ENCODE data around the gene RFT1.
"Not testable (repeated sequence)": the region's sequence is repeated elsewhere in the genome, so short reads cannot be mapped to it uniquely, and the experiment has no call there.

The RFT1 gene

DNA sequence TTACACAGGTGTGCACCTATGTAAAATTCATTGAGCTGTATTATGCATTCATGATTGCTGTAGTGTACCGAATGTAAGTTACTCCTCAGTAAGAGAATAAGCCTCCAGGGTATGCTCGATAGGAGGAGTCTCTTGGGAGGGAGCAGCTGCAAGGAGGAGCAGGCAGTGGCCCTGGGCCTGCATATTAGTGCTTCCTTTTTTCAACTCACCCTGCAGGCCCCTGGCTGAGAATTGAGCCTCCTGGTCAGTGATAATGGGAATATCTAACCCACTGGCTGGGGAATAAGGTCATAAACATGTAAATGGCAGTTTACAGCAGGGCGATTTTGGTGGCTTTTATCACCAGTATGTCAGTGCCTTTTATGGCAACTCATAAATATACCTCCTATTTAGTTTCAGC is 62.7 kb downstream of the RFT1 start:
- TF ChIP-seq, protein P1, sequence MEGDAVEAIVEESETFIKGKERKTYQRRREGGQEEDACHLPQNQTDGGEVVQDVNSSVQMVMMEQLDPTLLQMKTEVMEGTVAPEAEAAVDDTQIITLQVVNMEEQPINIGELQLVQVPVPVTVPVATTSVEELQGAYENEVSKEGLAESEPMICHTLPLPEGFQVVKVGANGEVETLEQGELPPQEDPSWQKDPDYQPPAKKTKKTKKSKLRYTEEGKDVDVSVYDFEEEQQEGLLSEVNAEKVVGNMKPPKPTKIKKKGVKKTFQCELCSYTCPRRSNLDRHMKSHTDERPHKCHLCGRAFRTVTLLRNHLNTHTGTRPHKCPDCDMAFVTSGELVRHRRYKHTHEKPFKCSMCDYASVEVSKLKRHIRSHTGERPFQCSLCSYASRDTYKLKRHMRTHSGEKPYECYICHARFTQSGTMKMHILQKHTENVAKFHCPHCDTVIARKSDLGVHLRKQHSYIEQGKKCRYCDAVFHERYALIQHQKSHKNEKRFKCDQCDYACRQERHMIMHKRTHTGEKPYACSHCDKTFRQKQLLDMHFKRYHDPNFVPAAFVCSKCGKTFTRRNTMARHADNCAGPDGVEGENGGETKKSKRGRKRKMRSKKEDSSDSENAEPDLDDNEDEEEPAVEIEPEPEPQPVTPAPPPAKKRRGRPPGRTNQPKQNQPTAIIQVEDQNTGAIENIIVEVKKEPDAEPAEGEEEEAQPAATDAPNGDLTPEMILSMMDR (conservative IDR thresholded peaks at IDR 0.05; ENCODE audit: low read length): no peak
- no peak overlapping the region for H3K4me3 ChIP-seq (ENCODE audit: low read length)
- no peak for DNase-seq (ENCODE audit: low read depth)

DNA sequence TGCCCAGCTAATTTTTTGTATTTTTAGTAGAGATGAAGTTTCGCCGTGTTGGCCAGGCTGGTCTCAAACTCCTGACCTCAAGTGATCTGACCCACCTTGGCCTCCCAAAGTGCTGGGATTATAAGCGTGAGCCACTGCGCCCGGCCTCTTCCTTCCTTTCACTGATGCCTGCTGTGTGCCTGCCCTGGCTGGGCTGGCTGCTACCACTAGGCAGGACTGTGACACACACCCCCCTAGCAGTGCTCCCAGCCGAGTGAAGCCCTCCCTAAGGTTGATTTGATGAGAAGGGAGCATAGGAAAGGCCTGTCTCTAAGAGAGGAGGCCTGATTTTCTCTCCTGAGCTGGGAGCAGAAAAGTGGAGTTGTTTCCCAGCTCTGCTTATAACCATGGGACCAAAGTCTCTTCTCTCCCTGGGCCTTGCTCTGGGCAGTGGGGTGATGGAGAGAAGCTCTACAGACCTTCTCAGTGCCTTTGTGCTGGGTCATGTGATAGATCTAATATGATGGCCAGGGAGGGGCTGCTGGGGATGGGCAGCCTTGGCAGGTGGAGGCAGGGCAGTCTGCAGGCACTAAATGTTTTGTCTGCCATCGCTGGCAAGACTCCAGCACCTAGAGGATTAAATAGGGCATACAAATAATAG is 64.3 kb downstream of the RFT1 start:
- no peak for DNase-seq (ENCODE audit: low read depth)
- TF ChIP-seq, protein P1 (conservative IDR thresholded peaks at IDR 0.05; ENCODE audit: low read length): no peak
- no peak overlapping the region for H3K4me3 ChIP-seq (ENCODE audit: low read length)

GRCh38 chr3:53062905-53063304 is 67.3 kb downstream of the RFT1 start:
- TF ChIP-seq, protein P1 (conservative IDR thresholded peaks at IDR 0.05; ENCODE audit: low read length): no peak

DNA sequence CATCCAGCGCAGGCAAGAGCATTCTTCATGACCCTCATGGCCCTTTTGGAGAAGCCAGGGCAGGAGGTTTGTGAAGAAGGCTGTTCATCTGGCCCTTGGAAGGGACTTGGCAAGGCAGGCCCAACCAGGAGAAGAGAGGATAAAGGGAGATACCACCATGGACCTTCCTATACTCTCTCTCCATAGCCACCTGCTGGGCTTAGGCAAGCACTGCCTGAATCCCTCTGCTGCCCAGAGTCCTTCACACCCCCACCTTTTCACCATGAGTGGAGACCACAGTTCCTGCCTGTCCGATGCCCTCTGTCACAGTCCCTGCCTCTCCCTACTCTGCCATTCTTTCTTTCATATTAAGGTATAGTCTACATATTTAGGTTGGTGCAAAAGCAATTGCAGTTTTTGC is 73.8 kb downstream of the RFT1 start:
- no peak for DNase-seq (ENCODE audit: low read depth)
- no peak overlapping the region for H3K4me3 ChIP-seq (ENCODE audit: low read length)
- TF ChIP-seq, protein P1 (conservative IDR thresholded peaks at IDR 0.05; ENCODE audit: low read length): peak; percentile 38

More at GRCh38 chr3:53062905-53063304, 67.3 kb downstream of the RFT1 start:
- no peak for DNase-seq (ENCODE audit: low read depth)
- no peak overlapping the region for H3K4me3 ChIP-seq (ENCODE audit: low read length)

GRCh38 chr3:53054233-53054632 is 76.0 kb downstream of the RFT1 start:
- not testable (repeated sequence) for DNase-seq (ENCODE audit: low read depth); H3K4me3 ChIP-seq (ENCODE audit: low read length)

GRCh38 chr3:53051929-53052328 is 78.3 kb downstream of the RFT1 start:
- no peak for DNase-seq (ENCODE audit: low read depth)
- TF ChIP-seq, protein P1 (conservative IDR thresholded peaks at IDR 0.05; ENCODE audit: low read length): no peak

DNA sequence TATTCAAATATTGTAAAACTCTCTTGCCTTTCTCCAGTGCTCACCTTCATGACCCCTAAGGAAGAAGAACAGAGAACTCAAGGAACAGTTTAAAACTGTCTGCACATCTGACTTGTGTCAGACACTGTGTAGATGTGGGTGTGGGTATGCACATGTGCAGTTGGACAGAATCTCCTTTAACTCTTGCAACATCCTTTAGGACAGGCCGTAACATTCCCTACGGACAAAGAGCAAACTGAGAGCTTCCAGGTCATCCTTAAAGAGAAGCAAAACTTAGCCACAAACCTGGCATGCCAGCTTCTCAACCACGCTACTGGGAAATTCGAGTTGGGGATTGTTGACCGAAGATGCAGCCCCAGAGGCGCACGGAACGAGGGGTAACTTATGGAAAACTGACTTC is 80.2 kb downstream of the RFT1 start:
- DNase-seq (ENCODE audit: low read depth): no peak
- TF ChIP-seq, protein P1 (conservative IDR thresholded peaks at IDR 0.05; ENCODE audit: low read length): no peak
- no peak overlapping the region for H3K4me3 ChIP-seq (ENCODE audit: low read length)

More at GRCh38 chr3:53051929-53052328, 78.3 kb downstream of the RFT1 start:
- H3K4me3 ChIP-seq (ENCODE audit: low read length): no peak overlapping the region
